HG03571 (cell line): Measurements from ENCODE around the gene COX19.
"Not testable (repeated sequence)": the region's sequence is repeated elsewhere in the genome, so short reads cannot be mapped to it uniquely, and the experiment has no call there.

Source experiments
- ATAC-seq: cut with Tn5 transposase; IDR thresholded peaks from one replicate; pipeline ENCODE4 v1.9.1; 2021; ENCODE audit not compliant: unreplicated experiment

Gene COX19

DNA sequence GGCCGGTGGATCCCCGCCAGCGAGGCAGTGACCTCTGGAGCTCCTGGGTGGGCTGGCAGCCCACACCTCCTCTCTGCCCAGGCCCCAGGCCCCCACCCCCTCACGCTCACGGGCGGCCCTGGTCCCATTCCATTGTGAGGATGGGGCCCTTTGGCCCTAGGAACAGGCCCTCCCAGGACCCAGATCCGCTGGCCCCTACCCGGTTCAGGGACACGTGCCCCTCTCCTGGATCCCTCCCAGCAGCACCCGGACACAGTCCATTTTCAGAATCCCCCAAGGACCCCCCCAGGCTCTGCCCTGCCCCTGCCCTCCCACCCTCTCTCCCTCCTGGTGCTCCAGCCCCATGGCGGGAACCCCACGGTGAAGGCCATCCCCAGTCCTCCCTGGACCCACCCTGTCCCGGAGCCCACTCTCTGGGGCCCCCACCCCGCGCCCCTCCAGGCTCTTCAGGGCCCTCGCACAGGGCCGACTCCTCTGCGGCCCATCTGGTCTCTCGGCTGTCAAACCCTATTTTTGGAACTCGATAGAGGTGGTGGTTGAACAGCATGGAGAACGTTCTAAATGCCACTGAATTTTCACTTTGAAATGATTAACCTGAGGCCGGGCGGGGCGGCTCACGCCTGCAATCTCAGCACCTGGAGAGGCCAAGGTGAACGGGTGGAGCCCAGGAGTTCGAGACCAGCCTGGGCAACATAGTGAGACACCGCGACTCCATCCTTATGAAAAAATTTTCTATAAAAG lies 28.9 kb downstream of the COX19 start:
- ATAC-seq: no peak

DNA sequence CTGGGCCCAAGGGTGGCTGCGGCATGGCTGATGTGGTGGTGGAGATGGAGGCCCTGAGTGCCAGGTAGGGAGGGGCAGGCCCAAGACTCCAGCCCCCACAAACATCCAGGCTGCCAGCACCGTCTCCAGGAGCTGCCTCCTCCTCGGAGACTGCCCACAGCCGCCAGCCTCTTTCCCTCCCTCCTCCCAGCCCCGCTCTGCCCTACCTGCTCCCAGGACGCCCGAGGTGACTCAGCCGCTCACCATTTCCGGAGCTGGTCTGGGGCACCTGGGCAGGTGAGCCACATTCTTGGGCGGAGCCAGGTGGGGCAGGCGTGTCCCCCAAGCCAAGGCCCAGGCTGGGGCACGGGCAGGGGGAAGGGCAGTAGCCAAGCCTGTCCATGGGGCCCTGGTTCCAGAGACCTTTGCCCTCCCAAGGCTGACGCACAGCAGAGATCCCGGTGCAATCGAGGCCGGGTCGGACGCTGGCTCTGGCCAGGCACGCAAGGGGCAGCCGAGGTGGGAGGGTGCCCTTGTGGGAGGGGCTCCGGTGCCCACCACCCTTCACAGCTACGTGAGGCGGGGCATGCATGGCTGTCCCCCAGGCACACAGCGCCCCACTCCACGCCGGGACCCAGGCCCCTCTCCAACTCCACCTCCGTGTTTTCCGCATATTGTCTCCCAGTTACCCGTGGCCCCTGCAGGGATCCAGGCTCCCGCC lies 29.6 kb downstream of the COX19 start:
- no peak for ATAC-seq

DNA sequence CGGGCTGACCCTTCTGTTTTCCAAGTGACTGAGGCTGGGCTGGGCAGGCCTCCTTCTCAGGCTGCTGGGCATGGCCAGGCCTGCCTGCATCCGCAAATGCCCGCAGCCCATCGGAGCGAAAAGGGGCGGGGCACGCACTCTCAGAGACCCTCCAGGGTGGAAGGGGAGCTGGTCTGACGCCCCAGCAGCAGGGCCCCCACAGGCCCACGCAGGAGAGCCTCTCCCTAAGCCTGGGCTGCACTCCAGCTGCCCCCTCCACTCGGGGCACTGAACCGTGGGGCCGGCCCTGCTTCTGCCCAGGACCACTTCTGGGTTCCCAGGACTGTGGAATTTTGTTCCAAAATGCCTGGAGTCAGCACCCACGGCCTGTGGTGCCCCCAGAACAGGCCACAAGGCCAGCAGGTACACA lies 30.2 kb downstream of the COX19 start:
- ATAC-seq: no peak

- ATAC-seq: no peak
Observed at GRCh38 chr7:944744-945143, 30.6 kb downstream of the COX19 start.

DNA sequence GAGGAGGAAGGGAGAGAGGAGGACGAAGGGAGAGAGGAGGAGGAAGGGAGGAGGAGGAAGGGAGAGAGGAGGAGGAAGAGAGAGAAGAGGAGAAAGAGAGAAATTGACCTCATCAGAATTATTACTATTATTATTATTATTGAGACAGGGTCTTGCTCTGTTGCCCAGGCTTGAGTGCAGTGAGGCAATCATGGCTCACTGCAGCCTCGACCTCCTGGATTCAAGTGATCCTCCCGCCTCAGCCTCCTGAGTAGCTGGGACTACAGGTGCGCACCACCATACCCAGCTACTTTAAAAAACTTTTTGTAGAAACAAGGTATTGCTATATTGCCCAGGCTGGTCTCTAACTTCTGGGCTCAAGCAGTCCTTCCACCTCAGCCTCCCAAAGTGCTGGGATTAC lies 31.6 kb downstream of the COX19 start:
- not testable (repeated sequence) for ATAC-seq

DNA sequence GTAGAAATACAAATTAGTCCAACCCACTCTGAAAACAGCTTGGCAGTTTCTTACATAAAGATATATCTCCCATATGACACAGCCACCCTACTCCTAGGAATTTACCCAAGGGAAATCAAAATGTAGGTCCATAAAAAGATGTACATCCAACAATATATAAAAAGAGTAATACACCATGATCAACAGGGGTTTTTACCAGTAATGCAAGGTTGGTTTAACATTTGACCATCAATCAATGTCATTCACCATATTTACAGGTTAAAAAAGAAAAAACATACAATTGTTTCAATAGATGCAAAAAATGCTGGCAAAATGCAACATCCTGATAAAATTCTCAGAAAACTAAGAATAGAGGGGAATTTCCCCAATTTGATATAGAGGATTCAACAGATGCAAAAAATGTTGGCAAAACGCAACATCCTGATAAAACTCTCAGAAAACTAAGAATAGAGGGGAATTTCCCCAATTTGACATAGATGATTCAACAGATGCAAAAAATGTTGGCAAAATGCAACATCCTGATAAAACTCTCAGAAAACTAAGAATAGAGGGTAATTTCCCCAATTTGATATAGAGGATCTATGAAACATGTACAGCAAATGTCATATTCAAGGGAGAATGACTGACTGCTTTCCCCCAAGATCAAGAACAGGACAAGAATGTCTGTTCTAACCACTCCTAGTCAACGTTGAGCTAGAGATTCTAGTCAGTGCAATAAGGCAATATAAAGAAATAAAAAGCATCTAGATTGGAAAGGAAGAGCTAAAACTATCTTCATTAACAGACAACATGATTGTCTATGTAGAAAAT lies 34.5 kb downstream of the COX19 start:
- ATAC-seq: no peak

- no peak for ATAC-seq
Observed at GRCh38 chr7:939843-940242, 35.5 kb downstream of the COX19 start.

GRCh38 chr7:938546-939185 lies 36.7 kb downstream of the COX19 start:
- no peak for ATAC-seq

DNA sequence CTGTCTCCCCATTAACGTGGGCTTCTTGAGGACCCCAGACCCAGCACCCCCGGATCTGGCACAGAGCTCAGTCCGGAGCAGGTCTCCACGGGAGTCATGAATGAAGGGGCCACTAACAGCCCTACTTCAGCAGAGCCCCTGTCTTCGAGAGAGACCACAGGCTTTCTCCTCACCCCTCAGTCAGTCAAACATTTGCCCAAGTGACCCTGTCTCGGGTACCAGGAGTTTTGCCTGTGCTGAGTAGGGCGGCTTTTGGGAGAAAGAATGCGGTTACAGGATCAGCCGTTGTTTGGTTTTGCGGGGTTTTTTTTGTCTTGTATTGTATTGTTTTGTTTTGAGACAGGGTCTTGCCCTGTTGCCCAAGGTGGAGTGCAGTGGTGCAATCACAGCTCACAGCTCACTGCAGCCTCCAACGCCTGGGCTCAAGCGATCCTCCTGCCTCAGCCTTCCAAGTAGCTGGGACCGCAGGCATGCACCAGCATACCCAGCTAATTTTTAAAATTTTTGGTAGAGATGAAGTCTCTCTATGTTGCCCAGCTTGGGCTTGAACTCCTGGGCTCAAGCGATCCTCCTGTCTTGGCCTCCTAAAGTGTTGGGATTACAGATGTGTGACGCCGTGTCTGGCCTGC lies 37.4 kb downstream of the COX19 start:
- ATAC-seq: no peak

- peak; percentile 70 for ATAC-seq
Observed at GRCh38 chr7:936386-937054, 38.8 kb downstream of the COX19 start.

DNA sequence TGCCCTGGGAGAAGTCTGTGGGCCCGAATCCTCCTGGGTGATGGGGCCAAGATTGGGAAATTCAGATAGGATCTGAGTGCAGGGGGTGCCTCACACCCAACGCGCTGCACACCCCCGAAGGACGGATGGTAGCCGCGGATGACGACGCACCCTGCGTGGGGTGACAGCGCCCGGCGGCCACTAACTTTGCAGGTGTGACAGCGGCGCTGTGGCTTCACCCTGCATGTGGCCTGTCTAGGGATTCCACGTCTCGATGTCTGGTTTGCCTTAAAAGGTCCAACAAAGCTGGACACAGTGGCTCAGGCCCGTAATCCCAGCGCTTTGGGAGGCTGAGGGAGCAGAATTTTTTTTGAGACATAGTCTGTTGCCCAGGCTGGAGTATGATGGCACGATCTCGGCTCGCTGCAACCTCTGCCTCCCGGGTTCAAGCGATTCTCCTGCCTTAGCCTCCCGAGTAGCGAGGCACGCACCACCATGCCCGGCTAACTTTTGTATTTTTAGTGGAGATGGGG lies 39.4 kb downstream of the COX19 start:
- no peak for ATAC-seq

GRCh38 chr7:935164-935873 lies 40.0 kb downstream of the COX19 start:
- no peak for ATAC-seq

- ATAC-seq: no peak
Observed at GRCh38 chr7:934469-935163, 40.7 kb downstream of the COX19 start.

- no peak for ATAC-seq
Observed at GRCh38 chr7:932651-932975, 42.7 kb downstream of the COX19 start.

DNA sequence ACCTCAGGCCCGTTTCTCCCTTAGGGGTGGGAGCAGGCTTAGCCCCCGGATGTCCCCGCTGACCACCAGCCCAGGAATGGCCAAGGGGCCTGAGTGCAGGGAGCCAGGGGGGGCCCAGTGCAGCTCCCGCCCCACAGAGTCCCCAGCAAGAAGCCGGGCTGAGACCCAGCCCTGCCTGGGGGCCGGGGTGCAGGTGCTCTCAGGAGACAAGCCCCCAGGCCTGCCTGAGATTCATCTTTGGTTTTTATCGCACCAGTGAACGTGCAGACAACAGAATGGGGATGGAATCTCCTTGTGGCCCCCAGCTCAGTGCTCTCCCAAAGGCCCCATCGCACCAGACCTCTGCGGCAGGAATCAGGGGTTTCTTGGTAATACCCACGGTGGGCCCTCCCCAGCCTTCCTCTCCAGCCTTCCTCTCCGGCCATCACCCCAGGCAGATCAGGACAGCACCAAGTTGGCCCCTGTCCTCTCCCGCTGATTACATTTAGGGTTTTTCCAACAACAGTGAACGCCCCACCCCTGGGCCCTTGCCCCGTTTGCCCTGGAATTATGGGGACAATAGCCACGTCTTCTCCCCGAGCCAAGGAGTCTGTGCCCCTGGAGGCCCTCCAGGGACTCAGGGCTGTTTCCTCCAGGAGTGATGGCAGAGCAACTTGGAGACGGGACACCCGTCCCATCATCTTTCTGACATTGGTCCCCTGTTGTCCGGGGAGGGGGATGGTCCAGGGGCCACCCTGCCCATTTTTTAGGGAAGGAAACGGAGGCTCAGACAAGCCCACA lies 43.3 kb downstream of the COX19 start:
- ATAC-seq: no peak

GRCh38 chr7:930975-931758 lies 44.2 kb downstream of the COX19 start:
- no peak for ATAC-seq

DNA sequence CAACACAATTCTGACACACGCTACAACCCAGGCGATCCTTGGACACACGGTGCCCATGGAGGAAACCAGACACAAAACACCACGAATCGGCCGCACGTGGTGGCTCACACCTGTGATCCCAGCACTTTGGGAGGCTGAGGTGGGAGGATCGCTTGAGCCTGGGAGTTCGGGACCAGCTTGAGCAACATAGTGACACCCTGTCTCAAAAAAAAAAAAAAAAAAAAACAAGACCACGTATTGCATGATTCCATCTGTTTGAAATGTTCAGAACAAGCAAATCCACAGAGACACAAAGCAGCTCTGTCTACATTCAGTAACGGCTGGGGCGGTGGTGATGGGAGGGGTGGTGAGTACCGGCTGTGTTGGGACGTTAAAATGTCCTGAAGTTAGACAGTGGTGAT lies 46.0 kb downstream of the COX19 start:
- ATAC-seq: no peak
